Natural killer cell treated with Interleukin-12 subunit alpha and Interleukin-12 subunit beta and Interleukin-15 and Interleukin-18, amount 100 ng/mL, for 72 hours (primary cell): ENCODE measurements around the gene XRCC1. TPM values are rescaled to one million over a fixed set of nuclear protein-coding genes. Genes with fewer than 3 reads are reported as not detected.

ENCODE experiments used
- ATAC-seq, 2 donors: fragments of 150-1000 bp; cut with Tn5 transposase in 1 of 2; sonication (Bioruptor Pico), chemical (Tn5 transposase) in 1 of 2; 2 replicates each; pipeline ENCODE4 v1.10.0; 2021
- DNase-seq: peaks from one replicate; pipeline ENCODE4 v3.0.0; 2022; ENCODE audit warnings: low spot score
- H3K27ac Mint-ChIP-seq, 2 donors: 1 replicate in 1 of 2; 2 replicates in 1 of 2; pipeline ENCODE4 v1.8.0; 2022; ENCODE audit warnings: mixed read lengths in 2 of 2, mild to moderate bottlenecking in 1 of 2, moderate library complexity in 1 of 2
- H3K27me3 Mint-ChIP-seq, 2 donors: 1 replicate in 1 of 2; 2 replicates in 1 of 2; pipeline ENCODE4 v1.8.0; 2022; ENCODE audit warnings: mixed read lengths in 2 of 2
- H3K36me3 Mint-ChIP-seq: one replicate; pipeline ENCODE4 v1.8.0; 2022; ENCODE audit warnings: mixed read lengths
- H3K4me1 Mint-ChIP-seq, 2 donors: 1 replicate in 1 of 2; 2 replicates in 1 of 2; pipeline ENCODE4 v1.8.0; 2022; ENCODE audit warnings: low read depth in 2 of 2, mixed read lengths in 2 of 2, mild to moderate bottlenecking in 1 of 2
- H3K4me3 Mint-ChIP-seq: one replicate; pipeline ENCODE4 v1.8.0; 2022; ENCODE audit warnings: mixed read lengths
- H3K9me3 Mint-ChIP-seq: 2 replicates; pipeline ENCODE4 v1.8.0; 2022; ENCODE audit warnings: mixed read lengths
- total RNA-seq, 2 donors: library from RNA; stranded (reverse); gene quantifications; one replicate each; pipeline ENCODE4 v1.2.3, GENCODE V29; 2022

Gene XRCC1
- total RNA-seq, 2 donors from 2014 or later, result 29.9 to 47.0 TPM

DNA sequence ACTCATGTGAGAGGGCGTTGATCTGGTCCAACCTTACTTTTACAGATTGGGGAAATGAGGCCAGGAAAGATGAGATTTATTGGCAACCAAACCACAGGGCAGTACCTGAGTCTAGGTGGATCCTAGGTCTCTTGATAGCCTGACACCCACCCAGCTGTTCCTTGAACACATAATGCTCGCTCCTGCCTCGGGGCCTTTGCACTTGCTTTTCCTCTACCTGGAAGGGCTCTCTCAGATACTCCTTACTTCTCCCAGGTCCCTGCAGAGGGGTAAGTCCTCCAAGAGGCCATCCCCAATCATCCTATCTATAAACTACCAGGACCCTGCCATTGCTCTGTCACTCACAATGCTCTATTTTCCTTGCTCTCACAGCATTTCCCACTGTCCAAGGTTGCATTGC lies 34.9 kb downstream of the XRCC1 start:
- Mint-ChIP-seq H3K4me3 (no peak overlapping the region), H3K4me1 (peaks cover 3 to 7% of the 10 kb centered on the region in 2 donors), H3K27ac (no peak overlapping the region), H3K36me3 (peaks cover 12% of the 10 kb centered on the region), H3K9me3 (no peaks in the 10 kb centered on the region), H3K27me3 (no peaks in the 10 kb centered on the region)
- DNase-seq (no peak), ATAC-seq (no peak)

DNA sequence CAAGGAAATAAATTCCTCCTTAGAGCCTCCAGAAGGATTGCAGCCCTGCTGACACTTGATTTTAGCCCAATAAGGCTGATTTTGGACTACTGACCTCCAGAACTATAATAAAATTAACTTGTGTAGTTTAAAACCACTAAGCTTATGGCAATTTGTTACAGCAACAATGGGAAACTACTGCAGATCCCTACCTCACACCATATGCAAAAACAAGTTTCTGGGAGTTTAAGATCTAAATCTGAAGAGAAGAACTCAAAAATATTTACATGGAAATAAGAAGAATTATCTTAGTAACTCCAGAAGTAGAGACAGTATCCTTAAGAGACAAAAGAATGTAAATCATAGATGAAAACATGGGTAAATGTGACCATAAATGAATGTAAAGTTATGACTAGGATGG lies 36.4 kb downstream of the XRCC1 start:
- H3K36me3 Mint-ChIP-seq, result peaks cover 12% of the 10 kb centered on the region
- H3K4me3 Mint-ChIP-seq, result no peak overlapping the region
- ATAC-seq (no peak), DNase-seq (no peak)
- H3K27ac Mint-ChIP-seq, result no peak overlapping the region
- H3K27me3 Mint-ChIP-seq, result no peaks in the 10 kb centered on the region
- H3K9me3 Mint-ChIP-seq, result no peaks in the 10 kb centered on the region
- peaks cover 9 to 10% of the 10 kb centered on the region in 2 donors for H3K4me1 Mint-ChIP-seq

DNA sequence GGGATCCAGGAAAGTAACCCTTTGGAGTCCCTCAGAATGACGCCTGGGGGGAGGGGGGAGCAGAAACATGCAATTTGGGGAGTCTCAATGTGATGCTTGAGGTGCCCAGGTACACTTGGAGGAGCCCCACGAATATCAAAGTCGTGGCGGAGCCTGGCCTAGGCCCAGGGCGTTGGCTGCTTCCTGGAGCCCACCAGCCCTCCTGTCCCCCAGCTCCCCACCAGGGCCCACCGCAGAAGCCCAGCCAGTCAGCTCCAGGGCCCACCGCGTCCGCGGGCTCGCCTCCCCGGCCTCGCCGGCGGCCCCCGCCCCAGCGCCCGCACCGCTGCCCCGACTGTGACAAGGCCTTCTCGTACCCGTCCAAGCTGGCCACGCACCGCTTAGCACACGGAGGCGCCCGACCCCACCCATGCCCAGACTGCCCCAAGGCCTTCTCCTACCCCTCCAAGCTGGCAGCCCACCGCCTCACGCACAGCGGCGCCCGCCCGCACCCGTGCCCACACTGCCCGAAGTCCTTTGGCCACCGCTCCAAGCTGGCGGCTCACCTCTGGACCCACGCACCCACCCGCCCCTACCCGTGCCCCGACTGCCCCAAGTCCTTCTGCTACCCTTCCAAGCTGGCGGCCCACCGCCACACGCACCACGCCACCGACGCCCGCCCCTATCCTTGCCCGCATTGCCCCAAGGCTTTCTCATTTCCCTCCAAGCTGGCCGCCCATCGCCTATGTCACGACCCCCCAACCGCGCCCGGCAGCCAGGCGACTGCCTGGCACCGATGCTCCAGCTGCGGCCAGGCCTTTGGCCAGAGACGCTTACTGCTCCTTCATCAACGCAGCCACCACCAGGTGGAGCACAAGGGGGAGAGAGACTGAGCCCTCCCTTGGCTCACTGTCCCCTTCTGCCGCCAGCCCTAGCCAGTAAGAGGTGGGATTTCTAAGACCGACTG lies 40.2 kb downstream of the XRCC1 start:
- ATAC-seq, result no peak
- H3K36me3 Mint-ChIP-seq, result peaks cover 12% of the 10 kb centered on the region
- no peaks in the 10 kb centered on the region for H3K27me3 Mint-ChIP-seq
- peak overlapping the region; percentile 55 to 76 for H3K27ac Mint-ChIP-seq
- peaks cover 20 to 21% of the 10 kb centered on the region in 2 donors for H3K4me1 Mint-ChIP-seq
- no peaks in the 10 kb centered on the region for H3K9me3 Mint-ChIP-seq
- no peak for DNase-seq
- peak overlapping the region; percentile 16 for H3K4me3 Mint-ChIP-seq

DNA sequence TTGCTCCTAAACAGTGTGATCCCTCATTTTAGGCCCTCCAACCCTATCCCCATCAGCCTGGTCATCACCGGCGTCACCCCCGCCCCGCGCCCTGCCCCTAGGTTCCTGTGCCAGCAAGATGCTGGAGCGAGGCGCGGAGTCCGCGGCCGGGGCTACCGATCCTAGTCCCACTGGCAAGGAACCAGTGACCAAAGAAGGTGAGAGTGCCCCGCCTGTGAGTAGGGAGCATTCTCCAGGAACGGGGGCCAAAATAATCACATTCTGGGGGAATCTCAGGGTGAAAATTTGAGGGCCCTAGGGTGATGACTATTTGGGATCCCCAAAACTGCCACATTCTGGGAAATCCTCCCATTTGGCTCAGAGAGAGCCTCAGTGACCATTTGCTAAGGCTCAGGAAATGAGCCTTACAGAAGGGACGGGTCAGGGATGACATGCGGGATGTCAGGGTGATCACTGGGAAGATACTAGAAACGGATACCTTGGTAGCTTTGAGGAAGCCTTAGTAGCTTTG lies 41.0 kb downstream of the XRCC1 start:
- Mint-ChIP-seq H3K4me1 (peaks cover 20 to 21% of the 10 kb centered on the region in 2 donors), H3K9me3 (no peaks in the 10 kb centered on the region), H3K27ac (peak overlapping the region; percentile 80 to 92), H3K4me3 (peak overlapping the region; percentile 86), H3K27me3 (no peaks in the 10 kb centered on the region), H3K36me3 (peaks cover 11% of the 10 kb centered on the region)
- DNase-seq (no peak), ATAC-seq (no peak)

DNA sequence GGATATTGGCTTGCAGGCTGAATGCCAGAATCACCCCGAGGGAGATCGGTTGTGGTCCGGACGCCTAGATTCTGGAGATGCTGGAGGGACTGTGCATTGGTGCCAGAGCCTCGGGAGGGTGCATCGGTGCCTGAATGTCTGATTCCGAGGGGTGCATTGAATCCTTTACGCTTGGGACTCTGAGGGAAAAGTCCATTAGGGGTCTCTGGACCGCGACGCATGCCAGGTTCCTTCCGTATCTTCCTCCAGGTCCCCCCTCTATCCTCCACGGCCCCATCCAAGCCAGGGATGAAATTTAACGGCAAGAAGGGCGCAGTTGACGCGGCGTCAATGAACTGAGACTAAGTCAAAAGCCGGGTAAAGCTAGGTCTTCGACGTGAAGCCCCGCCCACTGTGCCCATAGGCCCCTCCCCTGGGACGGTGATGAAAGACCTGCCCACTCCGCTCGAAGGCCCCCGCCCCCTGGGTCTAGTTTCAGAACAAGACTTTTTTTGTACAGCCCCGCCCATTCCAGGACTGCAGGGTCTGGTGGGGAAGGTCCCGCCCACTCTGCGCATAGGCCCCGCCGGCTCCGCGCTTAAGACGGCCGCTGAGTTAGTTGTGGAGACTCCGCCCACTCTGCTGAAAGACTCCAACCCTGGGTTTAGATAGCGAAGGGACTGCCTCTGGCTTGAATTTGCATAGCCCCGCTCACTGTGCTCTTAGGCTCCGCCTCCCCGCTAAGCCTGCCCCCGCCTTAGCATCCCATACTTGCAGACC lies 41.6 kb downstream of the XRCC1 start:
- peak; percentile 97 for DNase-seq
- H3K9me3 Mint-ChIP-seq, result no peaks in the 10 kb centered on the region
- peak overlapping the region; percentile 86 for H3K4me3 Mint-ChIP-seq
- H3K4me1 Mint-ChIP-seq, result peaks cover 19 to 20% of the 10 kb centered on the region in 2 donors
- ATAC-seq, result peak; percentile 90
- peaks cover 5% of the 10 kb centered on the region for H3K36me3 Mint-ChIP-seq
- no peaks in the 10 kb centered on the region for H3K27me3 Mint-ChIP-seq
- peak overlapping the region; percentile 80 to 92 for H3K27ac Mint-ChIP-seq

DNA sequence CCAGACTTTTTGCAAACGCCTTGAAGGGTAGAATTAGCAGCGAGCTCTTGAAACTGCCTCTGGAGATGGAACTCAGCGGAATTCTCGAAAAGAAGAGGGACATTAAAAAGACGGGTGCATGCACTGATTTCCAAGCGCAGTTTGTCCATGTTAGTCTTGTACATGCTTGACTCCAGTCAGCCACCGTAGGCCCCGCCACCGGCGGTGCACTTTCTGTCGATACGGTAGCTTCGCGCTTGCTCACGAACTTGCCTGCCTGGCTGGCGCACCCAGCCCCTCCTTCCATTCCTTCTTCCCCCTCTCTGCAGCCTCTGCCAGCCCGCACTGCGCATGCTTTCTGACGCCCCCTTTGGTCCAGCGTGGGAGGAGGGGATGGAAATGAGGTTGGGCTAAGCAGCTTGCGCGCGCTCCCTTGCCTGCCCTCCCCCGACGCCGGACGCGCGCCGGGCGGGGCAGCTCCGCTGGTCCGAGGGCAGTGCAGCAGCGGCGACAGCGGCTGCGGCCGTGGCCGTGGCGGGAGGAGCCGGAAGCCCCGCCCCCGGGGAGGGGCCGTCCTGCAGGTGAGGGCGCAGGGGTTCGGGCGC lies 42.3 kb downstream of the XRCC1 start, which contains the start of gene ZNF575:
ZNF575 (plus strand) TSS at position 227 of the 584 bp plus-strand sequence. CDS start 1,235 bp downstream, outside the sequence.
- DNase-seq (peak; percentile 92), ATAC-seq (peak; percentile 78 to 85)
- Mint-ChIP-seq H3K9me3 (no peaks in the 10 kb centered on the region), H3K36me3 (no peaks in the 10 kb centered on the region), H3K27ac (peak within 1 kb of the TSS; percentile 80 to 92), H3K27me3 (no peaks in the 10 kb centered on the region), H3K4me1 (peaks cover 19 to 20% of the 10 kb centered on the region in 2 donors), H3K4me3 (peak within 1 kb of the TSS; percentile 86)

DNA sequence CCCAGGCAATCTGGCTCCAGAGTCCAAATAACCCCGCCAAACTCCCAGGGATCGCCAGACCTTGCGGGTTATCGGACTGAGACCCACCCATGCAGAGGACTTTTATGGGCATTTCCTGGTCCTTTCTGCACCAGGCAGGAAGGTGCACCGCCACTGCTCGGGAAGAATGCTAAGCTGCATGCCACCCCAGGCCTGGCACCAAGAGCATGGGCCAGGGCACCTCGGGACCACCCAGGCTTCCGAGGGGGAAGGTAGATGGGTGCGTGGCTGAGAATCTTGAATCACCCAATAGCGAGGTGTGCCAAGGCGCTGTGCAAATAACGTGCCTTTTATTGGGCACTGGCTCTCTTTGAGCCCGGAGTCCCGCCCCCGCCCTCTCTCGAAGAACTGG lies 42.8 kb downstream of the XRCC1 start:
- no peak for DNase-seq
- H3K27ac Mint-ChIP-seq, result peak overlapping the region; percentile 80 to 92
- peak overlapping the region; percentile 86 for H3K4me3 Mint-ChIP-seq
- no peaks in the 10 kb centered on the region for H3K27me3 Mint-ChIP-seq
- H3K9me3 Mint-ChIP-seq, result no peaks in the 10 kb centered on the region
- ATAC-seq, result peak in 1 of 2 donors; percentile 11
- H3K36me3 Mint-ChIP-seq, result no peaks in the 10 kb centered on the region
- peaks cover 19 to 20% of the 10 kb centered on the region in 2 donors for H3K4me1 Mint-ChIP-seq

DNA sequence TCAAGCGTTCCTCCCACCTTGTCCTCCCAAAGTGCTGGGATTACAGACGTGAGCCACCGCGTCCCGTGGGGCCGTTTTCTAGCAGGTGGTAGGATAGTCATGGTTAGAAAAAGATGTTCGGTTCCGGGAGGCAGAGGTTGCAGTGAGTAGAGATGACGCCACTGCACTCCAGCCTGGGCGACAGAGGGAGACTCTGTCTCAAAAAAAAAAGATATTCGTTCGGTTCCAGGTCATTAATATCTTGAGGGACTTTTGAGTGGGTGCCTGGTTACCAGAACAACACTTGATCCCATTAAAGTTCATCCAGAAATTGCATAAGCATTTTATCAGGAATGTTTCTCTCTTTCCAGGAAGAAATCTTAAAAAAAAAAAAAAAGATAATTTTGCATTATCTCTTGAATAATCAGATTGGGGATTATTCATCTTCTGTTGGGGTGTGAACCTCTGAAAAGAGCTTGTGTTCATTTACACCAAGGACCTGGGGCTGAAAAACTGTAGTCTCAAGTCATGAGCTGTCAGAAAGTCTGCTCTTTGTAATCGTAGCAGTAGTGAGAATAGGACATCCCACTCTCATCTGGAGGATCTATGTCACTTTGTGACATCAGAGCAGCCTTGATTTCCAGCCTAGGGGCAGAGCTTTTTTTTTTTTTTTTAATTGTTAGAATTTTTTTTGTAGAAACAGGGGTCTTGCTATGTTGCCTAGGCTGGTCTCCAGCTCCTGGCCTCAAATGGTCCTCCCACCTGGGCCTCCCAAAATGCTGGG lies 47.3 kb downstream of the XRCC1 start:
- Mint-ChIP-seq H3K36me3 (no peaks in the 10 kb centered on the region), H3K9me3 (no peaks in the 10 kb centered on the region), H3K27ac (peak overlapping the region; percentile 78 to 89), H3K27me3 (no peaks in the 10 kb centered on the region), H3K4me3 (no peak overlapping the region), H3K4me1 (peaks cover 18 to 23% of the 10 kb centered on the region in 2 donors)
- ATAC-seq (no peak), DNase-seq (no peak)

DNA sequence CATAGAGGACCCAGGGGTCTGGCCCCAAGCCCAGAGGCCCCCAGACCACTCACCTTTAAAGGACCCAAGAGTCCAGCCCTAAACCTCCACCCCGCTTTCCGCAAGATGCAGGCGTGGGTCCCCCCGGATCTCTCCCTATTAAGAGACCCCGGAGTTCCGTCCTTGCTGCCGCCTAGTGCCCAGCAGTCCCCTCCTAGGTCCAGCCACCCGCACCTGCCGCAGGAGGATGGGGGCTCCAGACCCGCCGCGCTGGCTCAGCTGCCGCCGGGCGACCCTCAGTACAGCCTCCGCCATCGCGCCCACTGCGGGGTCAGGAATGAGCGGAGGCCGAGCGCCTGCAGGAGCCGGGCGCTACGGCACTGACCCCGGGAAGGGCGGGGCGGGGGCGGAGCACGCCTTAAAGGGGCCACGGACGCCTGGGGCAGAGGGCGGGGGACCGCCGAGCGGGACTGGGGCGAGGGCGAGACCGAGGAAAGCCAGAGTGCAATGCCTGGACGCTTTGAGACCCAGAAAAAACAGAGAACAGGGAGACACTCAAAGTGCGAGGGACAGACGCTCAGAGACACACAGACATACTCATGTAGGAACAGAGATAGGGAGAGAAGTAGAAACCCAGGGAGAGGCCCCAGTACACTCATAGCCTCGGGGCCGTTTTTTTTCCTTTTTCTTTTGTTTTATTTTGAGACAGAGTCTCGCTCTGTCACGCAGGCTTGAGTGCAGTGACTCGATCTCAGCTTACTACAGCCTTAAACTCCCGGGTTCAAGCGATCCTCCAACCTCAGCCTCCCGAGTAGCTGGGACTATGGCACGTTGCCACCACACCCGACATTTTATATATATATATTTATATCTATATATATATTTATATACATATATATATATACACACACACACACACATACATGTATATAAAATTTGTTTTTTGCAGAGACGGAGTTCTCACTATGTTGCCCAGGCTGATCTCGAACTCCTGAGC lies 48.2 kb downstream of the XRCC1 start, which contains the start of gene ETHE1:
ETHE1 (minus strand) TSS at position 318 of the 976 bp plus-strand sequence; CDS start at position 294, 24 bp downstream.
- peaks cover 13 to 21% of the 10 kb centered on the region in 2 donors for H3K4me1 Mint-ChIP-seq
- peak within 1 kb of the TSS; percentile 78 to 89 for H3K27ac Mint-ChIP-seq
- no peaks in the 10 kb centered on the region for H3K9me3 Mint-ChIP-seq
- DNase-seq, result peak; percentile 88
- H3K4me3 Mint-ChIP-seq, result peak within 1 kb of the TSS; percentile 87
- no peaks in the 10 kb centered on the region for H3K36me3 Mint-ChIP-seq
- peak; percentile 95 for ATAC-seq
- no peaks in the 10 kb centered on the region for H3K27me3 Mint-ChIP-seq

DNA sequence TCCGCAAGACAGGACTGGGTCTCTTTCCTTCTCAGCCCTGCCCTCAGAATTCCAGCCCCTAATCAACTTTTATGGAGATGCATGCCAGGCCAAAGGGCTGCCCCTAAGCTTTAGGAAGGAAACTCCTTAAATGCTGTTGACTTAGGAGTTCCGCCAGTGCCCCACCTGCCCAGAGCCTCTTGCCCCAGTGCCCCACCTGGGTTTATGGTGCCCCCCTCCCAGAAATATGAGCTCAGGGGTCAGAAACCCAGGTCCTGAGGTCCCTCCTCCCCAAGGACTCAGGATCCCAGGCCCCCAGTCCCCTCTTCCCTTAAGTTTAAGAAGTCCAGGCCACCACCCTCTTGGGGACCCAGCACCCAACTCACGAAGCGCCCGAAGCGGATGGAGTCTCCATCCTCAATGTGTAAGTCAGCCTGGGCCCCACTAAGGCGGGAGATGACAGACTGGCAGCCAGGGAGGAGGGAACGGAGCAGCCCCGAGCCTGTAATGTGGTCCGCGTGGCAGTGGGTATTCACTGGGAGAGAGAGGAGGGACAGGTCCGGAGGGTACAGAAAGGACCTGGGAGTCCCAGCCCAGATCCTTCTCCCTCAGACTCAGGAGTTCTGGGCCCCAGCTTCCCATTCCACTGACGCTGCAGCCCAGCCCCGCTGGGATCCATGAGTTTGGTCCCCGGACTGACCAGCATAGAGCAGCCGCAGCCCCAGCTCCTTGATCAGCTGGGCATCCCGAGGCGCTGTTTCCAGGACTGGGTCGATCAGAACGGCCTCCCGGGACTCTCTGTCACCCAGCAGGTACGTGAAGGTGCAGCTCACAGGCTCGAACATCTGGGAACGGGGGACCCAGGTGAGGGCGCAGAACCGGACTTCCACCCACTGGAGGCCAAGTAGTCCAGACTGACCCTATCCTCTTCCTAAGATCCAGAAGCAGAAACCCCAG lies 49.2 kb downstream of the XRCC1 start:
- Mint-ChIP-seq H3K4me3 (peak overlapping the region; percentile 87), H3K27me3 (no peaks in the 10 kb centered on the region), H3K9me3 (no peaks in the 10 kb centered on the region), H3K36me3 (no peaks in the 10 kb centered on the region), H3K4me1 (peaks cover 13 to 21% of the 10 kb centered on the region in 2 donors), H3K27ac (peak overlapping the region; percentile 78 to 89)
- no peak for DNase-seq
- peak in 1 of 2 donors; percentile 31 for ATAC-seq
